HG03571 (cell line): Measurements from ENCODE around the gene MPRIP.
"Not testable (repeated sequence)": the region's sequence is repeated elsewhere in the genome, so short reads cannot be mapped to it uniquely, and the experiment has no call there.

Experiments
- ATAC-seq: cut with Tn5 transposase; IDR thresholded peaks from one replicate; pipeline ENCODE4 v1.9.1; 2021; ENCODE audit not compliant: unreplicated experiment

MPRIP gene

DNA sequence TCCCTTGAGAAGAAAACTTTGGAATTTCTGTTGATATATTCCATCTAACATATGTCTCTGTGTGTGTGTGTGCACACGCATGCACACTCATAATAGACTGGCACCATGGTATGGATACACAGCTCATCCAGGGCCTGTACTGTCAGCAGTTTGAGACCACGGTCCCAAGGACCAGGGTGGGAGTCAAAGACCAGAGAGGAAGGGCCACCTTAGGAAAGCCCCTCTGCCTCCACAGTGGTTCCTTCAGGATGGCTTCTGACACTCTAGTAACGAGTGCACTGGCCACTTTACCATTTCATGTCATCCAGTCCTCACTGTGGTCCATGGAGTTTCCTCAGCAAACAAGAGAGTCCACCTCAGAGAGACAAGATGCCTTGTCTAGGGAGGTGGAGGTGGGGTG lies 82.1 kb downstream of the MPRIP start:
- ATAC-seq: no peak

- ATAC-seq: no peak
These were observed 83.2 kb downstream of the MPRIP start for GRCh38 chr17:17125136-17126084.

DNA sequence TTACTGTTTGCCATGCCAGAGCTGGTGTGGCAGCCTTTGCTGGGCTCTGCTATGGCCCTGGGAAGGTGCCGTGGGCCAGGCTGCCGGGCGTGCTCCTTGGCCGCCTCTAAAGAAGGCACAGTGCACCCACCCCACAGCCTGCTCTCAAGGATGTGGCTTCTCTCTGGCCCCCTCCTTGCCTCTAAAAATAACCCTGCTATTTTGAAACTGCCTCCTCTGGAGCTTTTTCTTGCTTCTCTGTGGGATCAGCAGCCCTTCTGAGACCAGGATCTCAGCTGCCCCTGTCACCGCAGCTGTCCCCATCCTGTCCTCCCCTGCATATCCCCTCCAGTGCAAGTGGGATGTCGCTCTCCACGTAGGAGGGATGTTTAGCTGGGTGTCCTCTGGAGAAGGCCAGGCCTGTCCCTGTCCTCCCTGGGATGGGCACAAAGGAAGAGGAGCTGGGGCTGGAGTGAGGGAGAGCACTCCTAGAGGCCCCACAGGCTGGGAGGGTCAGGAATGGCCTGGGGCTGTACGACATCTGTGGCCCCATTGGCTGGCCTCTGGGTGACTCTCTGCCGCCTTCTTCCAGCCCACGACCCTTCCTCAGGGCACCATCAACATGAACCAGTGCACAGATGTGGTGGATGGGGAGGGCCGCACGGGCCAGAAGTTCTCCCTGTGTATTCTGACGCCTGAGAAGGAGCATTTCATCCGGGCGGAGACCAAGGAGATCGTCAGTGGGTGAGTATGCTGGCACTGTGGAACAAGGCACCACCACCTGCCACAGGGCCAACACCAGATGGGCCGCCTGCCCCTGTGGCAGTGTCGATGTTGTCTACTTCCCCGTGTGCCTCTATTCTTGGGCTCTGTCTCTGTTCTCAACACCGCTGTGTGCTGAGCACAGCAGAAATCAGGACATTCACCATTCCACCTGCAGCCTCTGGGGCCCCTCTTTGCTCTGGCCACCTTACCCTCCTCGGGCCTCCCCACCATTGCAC lies 84.2 kb downstream of the MPRIP start:
- ATAC-seq: no peak

DNA sequence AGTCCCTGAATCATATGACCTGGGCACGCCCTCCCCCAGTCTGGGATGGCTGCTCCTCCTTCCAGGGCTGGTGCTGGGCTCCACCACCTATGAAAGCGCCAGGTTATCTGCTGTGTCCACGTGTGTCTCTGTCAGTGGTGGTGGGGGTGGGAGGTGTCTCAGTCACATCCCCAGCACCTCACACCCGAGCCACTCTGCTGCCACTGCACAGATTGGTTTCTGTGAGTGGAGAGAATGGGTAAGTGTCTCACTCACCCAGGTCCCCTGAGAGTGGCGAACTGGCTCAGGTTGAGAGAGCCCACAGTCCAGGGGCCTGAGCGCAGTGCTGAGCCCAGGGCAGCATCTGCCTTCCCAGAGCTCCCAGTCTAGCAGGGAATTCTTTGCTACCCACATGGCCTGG lies 84.9 kb downstream of the MPRIP start:
- no peak for ATAC-seq

- ATAC-seq: no peak
These were observed 85.6 kb downstream of the MPRIP start for GRCh38 chr17:17127730-17128291.

- ATAC-seq: no peak
These were observed 86.3 kb downstream of the MPRIP start for GRCh38 chr17:17128476-17129075.

- no peak for ATAC-seq
These were observed 87.2 kb downstream of the MPRIP start for GRCh38 chr17:17129466-17129865.

DNA sequence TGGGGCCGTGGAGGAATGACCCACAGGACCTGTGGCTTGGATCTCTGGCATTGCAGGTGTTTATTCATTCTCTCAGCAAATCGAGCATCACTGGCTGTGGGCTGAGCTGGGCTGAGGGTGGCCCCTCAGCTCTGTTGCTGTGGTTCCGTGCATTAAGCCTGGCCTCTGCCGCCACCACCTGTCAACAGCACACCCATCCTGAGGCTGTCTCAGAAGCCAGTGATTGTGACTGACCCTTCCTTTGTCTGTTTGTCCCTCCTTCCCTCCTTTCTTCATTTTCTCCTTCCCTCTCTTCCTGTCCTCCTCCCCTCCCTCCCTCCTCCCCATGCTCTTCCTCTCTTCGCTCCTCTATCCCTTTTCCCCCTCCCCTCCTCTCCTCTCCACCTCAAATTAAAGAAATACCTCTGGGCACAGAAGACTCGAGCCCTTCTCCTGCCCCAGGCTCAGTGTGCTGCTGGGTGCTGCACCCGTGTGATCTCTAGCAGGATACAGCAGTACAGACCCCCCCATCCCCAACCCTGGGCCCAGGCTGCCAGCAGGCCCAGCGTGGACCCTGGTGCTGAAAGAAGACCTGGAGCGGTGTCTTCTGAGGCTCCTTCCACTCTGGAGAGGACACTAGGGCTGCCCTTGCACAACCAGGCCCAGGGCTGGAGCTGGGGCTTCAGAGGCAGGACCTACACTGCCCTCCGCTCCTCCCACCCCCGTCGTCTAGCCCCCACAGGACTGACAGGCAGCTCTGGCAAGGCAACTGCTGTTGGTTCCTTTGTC lies 88.0 kb downstream of the MPRIP start:
- ATAC-seq: no peak

DNA sequence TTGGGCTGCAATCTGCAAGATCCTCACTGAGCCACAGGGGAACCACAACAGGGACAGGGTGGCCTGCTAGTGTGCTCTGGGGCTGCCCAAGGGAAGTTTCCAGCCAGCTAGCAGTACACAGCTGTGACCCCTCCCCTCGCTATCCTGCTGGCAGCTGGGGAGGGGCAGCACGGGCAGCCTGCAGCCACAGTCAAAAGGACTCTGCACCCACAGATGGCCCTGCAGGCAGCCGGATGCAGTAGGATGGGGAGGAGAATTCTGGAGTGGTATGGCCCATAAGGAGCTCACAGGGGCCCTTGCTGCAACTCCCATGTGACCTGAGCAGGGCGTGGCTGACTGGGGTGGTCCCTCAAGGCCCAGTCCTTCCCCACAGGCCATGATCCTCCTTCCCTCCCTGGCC lies 89.6 kb downstream of the MPRIP start:
- no peak for ATAC-seq

DNA sequence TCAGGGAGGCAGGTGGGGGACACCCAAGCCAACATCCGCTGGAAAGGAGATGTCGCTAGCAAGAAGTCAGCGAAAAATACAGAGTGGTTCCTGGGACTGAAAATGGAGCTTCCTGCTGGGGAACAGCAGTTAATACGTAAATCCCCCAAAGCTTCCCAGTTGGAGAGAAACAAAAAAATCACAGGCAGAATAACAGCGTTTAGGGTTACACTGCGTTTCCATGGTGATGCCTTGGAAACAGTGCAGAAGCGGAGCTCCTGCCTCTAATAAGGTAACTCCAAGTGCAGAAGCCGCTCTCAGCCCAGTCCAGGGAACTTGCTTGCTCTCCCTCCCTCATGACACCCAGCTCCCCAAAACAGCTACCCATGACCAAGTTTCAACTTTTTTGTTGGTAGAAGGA lies 90.5 kb downstream of the MPRIP start:
- ATAC-seq: no peak

DNA sequence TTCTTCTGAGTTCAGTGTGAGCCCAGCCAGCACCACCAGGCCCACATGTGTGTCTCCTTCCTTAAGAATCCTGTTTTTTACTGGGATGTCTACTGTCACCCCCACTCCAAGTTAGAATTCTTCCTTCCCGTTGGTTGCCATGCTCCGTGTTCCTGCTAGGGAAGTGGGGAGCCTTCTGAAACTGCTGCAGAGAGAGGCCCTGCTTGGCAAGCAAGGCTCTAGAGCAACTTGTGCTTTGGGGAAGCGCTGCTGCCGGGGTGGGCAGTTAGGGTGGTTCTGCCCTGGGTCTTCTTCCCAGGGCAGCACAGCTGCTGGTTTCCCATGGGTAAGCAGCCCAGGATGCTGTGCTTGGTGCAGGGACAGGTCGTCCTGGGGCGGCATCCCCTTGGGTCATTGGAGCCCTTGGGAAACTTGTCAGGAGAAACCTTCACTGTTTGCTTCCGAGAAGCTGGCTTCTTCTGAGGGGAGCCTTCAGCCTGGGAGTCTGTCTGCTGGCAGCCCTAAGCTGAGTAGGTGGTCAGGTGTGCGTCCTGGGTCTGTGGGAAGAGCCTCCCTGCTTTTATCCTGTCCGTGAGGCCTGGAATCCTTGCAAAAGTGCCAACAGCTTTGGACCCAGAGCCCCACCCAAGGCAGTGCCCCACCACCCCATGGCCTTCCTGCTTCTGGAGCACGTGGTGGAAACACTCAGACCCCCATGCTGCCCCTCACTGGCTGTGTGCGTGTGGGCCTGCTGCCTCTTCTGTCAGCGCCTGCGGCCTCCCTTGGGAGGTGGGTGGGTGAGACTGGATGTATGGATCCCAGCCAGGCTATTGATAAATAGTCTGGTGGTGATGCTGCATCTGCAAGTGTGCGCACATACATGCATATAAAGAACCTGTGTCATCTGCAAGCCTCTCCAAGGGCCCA lies 92.0 kb downstream of the MPRIP start:
- no peak for ATAC-seq

- ATAC-seq: no peak
These were observed 92.7 kb downstream of the MPRIP start for GRCh38 chr17:17134957-17135333.

- ATAC-seq: not testable (repeated sequence)
These were observed 94.0 kb downstream of the MPRIP start for GRCh38 chr17:17136221-17136620.

- ATAC-seq: no peak
These were observed 95.7 kb downstream of the MPRIP start for GRCh38 chr17:17137731-17138585.

DNA sequence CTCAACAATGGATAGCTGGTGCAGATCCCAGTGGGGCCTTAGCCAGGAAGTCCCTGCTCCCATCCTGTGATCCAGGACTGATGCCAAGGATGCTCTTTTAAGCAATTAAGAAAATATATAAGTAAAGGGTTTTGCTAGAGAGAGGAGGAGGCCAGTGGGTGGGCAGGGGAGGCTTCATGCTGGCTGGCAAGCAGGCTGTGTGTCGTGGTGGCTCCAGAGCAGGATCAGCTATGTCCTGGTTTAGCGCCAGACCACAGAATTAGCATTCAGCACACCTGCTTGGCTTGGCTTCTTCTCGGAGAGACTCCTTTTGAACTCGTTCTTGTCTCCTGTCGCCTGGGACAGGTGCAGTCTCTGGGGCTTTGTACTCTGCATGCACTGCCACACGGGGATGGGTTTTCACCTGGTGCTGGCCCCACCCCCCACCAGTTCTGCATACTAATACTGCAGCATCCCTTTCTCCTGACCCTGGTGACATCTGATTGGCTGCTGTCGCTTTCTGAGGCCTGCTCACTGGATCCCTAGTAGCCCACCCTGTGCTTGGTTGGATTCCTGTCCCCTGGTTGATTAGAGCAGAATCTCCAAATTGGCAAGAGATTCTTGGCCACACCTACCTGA lies 97.8 kb downstream of the MPRIP start:
- ATAC-seq: no peak

DNA sequence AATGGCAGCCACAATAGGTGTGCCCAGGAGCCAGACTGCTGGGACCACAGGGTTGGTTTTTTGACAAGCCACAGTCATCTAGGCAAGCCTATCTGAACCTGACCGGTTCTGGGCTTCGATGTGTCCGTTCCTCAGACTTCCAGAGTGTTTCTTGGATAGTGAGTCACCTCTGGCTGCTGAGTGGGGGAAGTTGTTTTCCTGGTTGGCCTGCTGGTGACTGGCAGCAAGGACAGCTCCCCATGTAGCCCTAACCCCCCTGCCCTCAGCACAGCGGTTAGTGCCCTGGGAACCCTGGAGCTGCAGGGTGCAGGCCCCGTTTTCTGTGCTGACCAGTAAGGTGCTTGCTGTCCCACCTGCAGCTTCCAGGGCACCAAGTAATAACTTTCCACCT lies 98.3 kb downstream of the MPRIP start:
- ATAC-seq: no peak

DNA sequence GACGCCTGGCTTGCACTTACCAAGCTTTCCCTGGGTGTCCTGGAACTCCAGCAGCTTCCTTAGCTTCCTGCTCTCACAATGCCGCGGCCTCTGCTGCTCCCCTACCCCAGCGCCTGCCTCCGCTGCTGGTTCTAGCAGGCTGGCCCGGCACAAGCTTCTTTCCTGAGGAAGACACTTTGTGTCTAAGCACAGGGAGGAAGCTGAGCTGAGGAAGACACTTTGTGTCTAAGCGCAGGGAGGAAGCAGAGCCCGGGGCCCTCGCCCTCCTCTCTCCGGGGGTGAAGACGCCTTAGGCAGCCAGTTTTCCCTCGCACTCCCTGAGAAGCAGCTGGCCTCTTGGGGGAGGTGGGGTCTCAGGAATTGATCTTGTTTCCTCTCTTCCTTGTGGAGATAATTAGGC lies 99.0 kb downstream of the MPRIP start:
- no peak for ATAC-seq
